ENCODE data around the gene VCAM1.
"Not testable (repeated sequence)": the region's sequence is repeated elsewhere in the genome, so short reads cannot be mapped to it uniquely, and the experiment has no call there.

VCAM1 gene

GRCh38 chr1:100774370-100774769 is 54.8 kb downstream of the VCAM1 start:
- DNase-seq (ENCODE audit: low read depth), result no peak

- no peak for DNase-seq (ENCODE audit: low read depth)
Measured at GRCh38 chr1:100775483-100775882, 55.9 kb downstream of the VCAM1 start.

- no peak for DNase-seq (ENCODE audit: low read depth)
Measured at GRCh38 chr1:100778748-100779147, 59.2 kb downstream of the VCAM1 start.

GRCh38 chr1:100780814-100781213 is 61.3 kb downstream of the VCAM1 start:
- no peak for DNase-seq (ENCODE audit: low read depth)

- not testable (repeated sequence) for DNase-seq (ENCODE audit: low read depth)
Measured at GRCh38 chr1:100781728-100782127, 62.2 kb downstream of the VCAM1 start.

- no peak for DNase-seq (ENCODE audit: low read depth)
Measured at GRCh38 chr1:100782473-100783039, 63.0 kb downstream of the VCAM1 start.

- no peak for DNase-seq (ENCODE audit: low read depth)
Measured at GRCh38 chr1:100785470-100786052, 66.0 kb downstream of the VCAM1 start.

GRCh38 chr1:100786870-100787269 is 67.3 kb downstream of the VCAM1 start:
- no peak for DNase-seq (ENCODE audit: low read depth)
